ENCODE data around the gene COA8. TPM values are rescaled to one million over a fixed set of nuclear protein-coding genes. Genes with fewer than 3 reads are reported as not detected.

Gene COA8
- polyA plus RNA-seq, 1 of the 3 experiments (the other 2 are of a cell fraction), result 25.2 TPM

- H3K36me3 ChIP-seq (replicated peaks in 1 of 2; ENCODE audit: control insufficient read depth in 1 of 2, insufficient read depth in 2 of 2, low read length in 1 of 2), result peaks cover 0 to 49% of the 10 kb centered on the region in 2 experiments
- H3K4me2 ChIP-seq, result no peak overlapping the region
- H3F3A ChIP-seq (replicated peaks; ENCODE audit: insufficient read depth), result peaks cover 26% of the 10 kb centered on the region
- peaks cover 94% of the 10 kb centered on the region for H4K20me1 ChIP-seq (ENCODE audit: insufficient read depth)
- CTCF ChIA-PET, result no interaction called here
- no peak overlapping the region for H3K9ac ChIP-seq
- no peaks in the 10 kb centered on the region for H3K27me3 ChIP-seq (ENCODE audit: insufficient read depth)
- POLR2A ChIA-PET, result no interaction called here
- no peak for DNase-seq
- H3K9me2 ChIP-seq, result no peaks in the 10 kb centered on the region
- H3K79me2 ChIP-seq (ENCODE audit: insufficient read depth), result peaks cover 100% of the 10 kb centered on the region
- H3K4me3 ChIP-seq (ENCODE audit: low read depth in 2 of 2, low read length in 1 of 2), result no peak overlapping the region
- WGBS (ENCODE audit: low lambda C conversion rate), result 94% methylated on average over 4 of the region's 4 CpGs
- no peak overlapping the region for H2AFZ ChIP-seq (ENCODE audit: low read depth)
- no peak overlapping the region for H3K27ac ChIP-seq (ENCODE audit: low read depth in 2 of 2, low read length in 1 of 2)
- TF ChIP-seq MAX (IDR thresholded peaks at IDR 0.05; ENCODE audit: low read depth) (no peak), IRF3 (IDR thresholded peaks at IDR 0.05; ENCODE audit: low read depth, low read length) (no peak), SIN3A (IDR thresholded peaks at IDR 0.05; ENCODE audit: borderline replicate concordance, low read depth, low read length) (no peak)
- no peaks in the 10 kb centered on the region for H3K9me3 ChIP-seq
- H3K4me1 ChIP-seq (ENCODE audit: control insufficient read depth in 1 of 2, insufficient read depth in 2 of 2, low read depth in 1 of 2, low read length in 1 of 2), result peaks cover 4% of the 10 kb centered on the region in 2 experiments; a peak in 3 of 4 replicates
These were observed 71.4 kb downstream of the COA8 start for GRCh38 chr14:103634156-103634555.

DNA sequence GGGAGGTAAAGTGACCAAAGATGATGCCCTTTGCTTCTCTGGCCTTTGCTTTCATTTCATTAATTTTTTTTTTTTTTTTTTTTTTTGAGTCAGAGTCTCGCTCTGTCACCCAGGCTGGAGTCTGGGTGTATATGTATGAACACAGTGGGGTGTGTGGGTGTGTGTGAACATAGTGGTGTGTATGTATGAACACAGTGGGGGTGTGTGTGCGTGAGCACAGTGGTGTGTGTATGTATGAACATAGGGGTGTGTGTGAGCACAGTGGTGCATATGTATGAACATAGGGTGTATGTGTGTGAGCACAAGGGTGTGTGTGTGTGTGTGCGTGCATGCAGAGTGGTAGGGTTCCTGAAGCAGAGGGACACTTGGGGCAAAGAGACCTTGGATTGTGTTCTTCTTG, 75.8 kb downstream of the COA8 start:
- Histone ChIP-seq H3F3A (replicated peaks; ENCODE audit: insufficient read depth) (peaks cover 20% of the 10 kb centered on the region), H3K36me3 (replicated peaks in 1 of 2; ENCODE audit: control insufficient read depth in 1 of 2, insufficient read depth in 2 of 2, low read length in 1 of 2) (peaks cover 0 to 42% of the 10 kb centered on the region in 2 experiments), H3K4me1 (ENCODE audit: control insufficient read depth in 1 of 2, insufficient read depth in 2 of 2, low read depth in 1 of 2, low read length in 1 of 2) (peaks cover 0 to 8% of the 10 kb centered on the region in 2 experiments; a peak in 1 of 4 replicates), H3K27ac (ENCODE audit: low read depth in 2 of 2, low read length in 1 of 2) (no peak overlapping the region), H3K9ac (no peak overlapping the region), H3K9me2 (no peaks in the 10 kb centered on the region), H4K20me1 (ENCODE audit: insufficient read depth) (peaks cover 100% of the 10 kb centered on the region), H3K79me2 (ENCODE audit: insufficient read depth) (peaks cover 100% of the 10 kb centered on the region), H3K4me3 (ENCODE audit: low read depth in 2 of 2, low read length in 1 of 2) (no peak overlapping the region), H2AFZ (ENCODE audit: low read depth) (no peak overlapping the region), H3K4me2 (no peak overlapping the region), H3K9me3 (no peaks in the 10 kb centered on the region), H3K27me3 (ENCODE audit: insufficient read depth) (no peaks in the 10 kb centered on the region)
- no peak for DNase-seq
- 93% methylated on average over 3 of the region's 3 CpGs for WGBS (ENCODE audit: low lambda C conversion rate)
- POLR2A ChIA-PET, result no interaction called here
- CTCF ChIA-PET, result no interaction called here
- TF ChIP-seq FOSL2 (IDR thresholded peaks at IDR 0.05; ENCODE audit: borderline replicate concordance, low read depth), result no peak
- TF ChIP-seq TEAD4 (IDR thresholded peaks at IDR 0.05; ENCODE audit: borderline replicate concordance, insufficient read depth), result no peak
- TF ChIP-seq ZBTB33 (IDR thresholded peaks at IDR 0.05; ENCODE audit: borderline replicate concordance, low read depth), result no peak
- no peak for TF ChIP-seq MEF2A (IDR thresholded peaks at IDR 0.05; ENCODE audit: borderline replicate concordance, low read depth)
- no peak for TF ChIP-seq EP300 (IDR thresholded peaks at IDR 0.05; ENCODE audit: borderline replicate concordance in 1 of 2, low read depth in 1 of 2, low read length in 1 of 2)
- no peak for TF ChIP-seq YY1 (IDR thresholded peaks at IDR 0.05; ENCODE audit: low read depth)
- TF ChIP-seq RXRA (IDR thresholded peaks at IDR 0.05; ENCODE audit: borderline replicate concordance, low read depth), result no peak
- no peak for TF ChIP-seq IRF3 (IDR thresholded peaks at IDR 0.05; ENCODE audit: low read depth, low read length)
- TF ChIP-seq RFX5 (IDR thresholded peaks at IDR 0.05; ENCODE audit: low read length), result no peak
- no peak for TF ChIP-seq GATA2 (CRISPR knock-in tag; IDR thresholded peaks at IDR 0.05)
- TF ChIP-seq USF2 (IDR thresholded peaks at IDR 0.05; ENCODE audit: borderline replicate concordance, low read depth, low read length), result no peak
- TF ChIP-seq SIN3A (IDR thresholded peaks at IDR 0.05; ENCODE audit: borderline replicate concordance, low read depth, low read length), result no peak
- TF ChIP-seq, protein P1, sequence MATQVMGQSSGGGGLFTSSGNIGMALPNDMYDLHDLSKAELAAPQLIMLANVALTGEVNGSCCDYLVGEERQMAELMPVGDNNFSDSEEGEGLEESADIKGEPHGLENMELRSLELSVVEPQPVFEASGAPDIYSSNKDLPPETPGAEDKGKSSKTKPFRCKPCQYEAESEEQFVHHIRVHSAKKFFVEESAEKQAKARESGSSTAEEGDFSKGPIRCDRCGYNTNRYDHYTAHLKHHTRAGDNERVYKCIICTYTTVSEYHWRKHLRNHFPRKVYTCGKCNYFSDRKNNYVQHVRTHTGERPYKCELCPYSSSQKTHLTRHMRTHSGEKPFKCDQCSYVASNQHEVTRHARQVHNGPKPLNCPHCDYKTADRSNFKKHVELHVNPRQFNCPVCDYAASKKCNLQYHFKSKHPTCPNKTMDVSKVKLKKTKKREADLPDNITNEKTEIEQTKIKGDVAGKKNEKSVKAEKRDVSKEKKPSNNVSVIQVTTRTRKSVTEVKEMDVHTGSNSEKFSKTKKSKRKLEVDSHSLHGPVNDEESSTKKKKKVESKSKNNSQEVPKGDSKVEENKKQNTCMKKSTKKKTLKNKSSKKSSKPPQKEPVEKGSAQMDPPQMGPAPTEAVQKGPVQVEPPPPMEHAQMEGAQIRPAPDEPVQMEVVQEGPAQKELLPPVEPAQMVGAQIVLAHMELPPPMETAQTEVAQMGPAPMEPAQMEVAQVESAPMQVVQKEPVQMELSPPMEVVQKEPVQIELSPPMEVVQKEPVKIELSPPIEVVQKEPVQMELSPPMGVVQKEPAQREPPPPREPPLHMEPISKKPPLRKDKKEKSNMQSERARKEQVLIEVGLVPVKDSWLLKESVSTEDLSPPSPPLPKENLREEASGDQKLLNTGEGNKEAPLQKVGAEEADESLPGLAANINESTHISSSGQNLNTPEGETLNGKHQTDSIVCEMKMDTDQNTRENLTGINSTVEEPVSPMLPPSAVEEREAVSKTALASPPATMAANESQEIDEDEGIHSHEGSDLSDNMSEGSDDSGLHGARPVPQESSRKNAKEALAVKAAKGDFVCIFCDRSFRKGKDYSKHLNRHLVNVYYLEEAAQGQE (IDR thresholded peaks at IDR 0.05; ENCODE audit: low read depth, low read length), result no peak
